Tibial artery (tissue), 4 donors: ENCODE results near the gene ANGEL1.

Source experiments
- DNase-seq, 2 donors: peaks; one replicate each; pipeline ENCODE4 v3.0.0-alpha.2; 2019
- H3K27ac ChIP-seq, 2 donors: fragments of 200-600 bp; sonication (generic) in 1 of 2; 1 replicate in 1 of 2; 2 replicates in 1 of 2; pipeline ENCODE4 v1.5.1; 2018 to 2019; ENCODE audit warnings: mild to moderate bottlenecking in 1 of 2
- H3K27me3 ChIP-seq, 2 donors: fragments of 200-600 bp; sonication (generic) in 1 of 2; one replicate each; pipeline versions ENCODE4 v1.5.1 to v1.6.0; 2016 to 2019
- H3K36me3 ChIP-seq, 3 donors: fragments of 200-600 bp; sonication (generic) in 2 of 3; one replicate each; pipeline ENCODE4 v1.5.1; 2016 to 2019; ENCODE audit warnings: mild to moderate bottlenecking in 2 of 3
- H3K4me1 ChIP-seq, 4 donors: fragments of 200-600 bp; sonication (generic) in 2 of 4; 1 replicate in 3 of 4; 2 replicates in 1 of 4; pipeline ENCODE4 v1.5.1; 2016 to 2019
- H3K4me3 ChIP-seq, 2 donors: fragments of 200-600 bp; sonication (generic) in 1 of 2; 1 replicate in 1 of 2; 2 replicates in 1 of 2; pipeline ENCODE4 v1.5.1; 2018 to 2019; ENCODE audit warnings: mild to moderate bottlenecking in 2 of 2
- H3K9me3 ChIP-seq, 3 donors: fragments of 200-600 bp; sonication (generic) in 1 of 3; one replicate each; pipeline ENCODE4 v1.5.1; 2016 to 2019
- CTCF ChIP-seq, 2 experiments: fragments of 200-600 bp in 1 of 2; fragments of 450-650 bp in 1 of 2; IDR thresholded peaks; one replicate each; pipeline ENCODE4 v1.5.1; 2017 to 2019; ENCODE audit warnings: antibody characterized with exemption in 2 of 2, mild to moderate bottlenecking in 1 of 2, moderate library complexity in 1 of 2
- intact Hi-C: fragments of 100-400 bp; cut with DNase I; formaldehyde crosslinking; loops from one replicate; pipeline ENCODE4 v1.15.0; 2023; ENCODE audit warnings: low total_unique reads

ANGEL1 gene

GRCh38 chr14:76786601-76787000, 26.1 kb downstream of the ANGEL1 start:
- no peak overlapping the region for H3K27ac ChIP-seq
- no peak for DNase-seq
- no peaks in the 10 kb centered on the region for H3K9me3 ChIP-seq
- H3K36me3 ChIP-seq: peaks cover 22 to 66% (median 44%) of the 10 kb centered on the region in 3 donors
- H3K27me3 ChIP-seq: no peaks in the 10 kb centered on the region
- peaks cover 0 to 40% (median 19%) of the 10 kb centered on the region in 4 donors for H3K4me1 ChIP-seq
- no peak for TF ChIP-seq CTCF (IDR thresholded peaks at IDR 0.05)
- intact Hi-C loops: no loop called here
- H3K4me3 ChIP-seq: no peak overlapping the region

GRCh38 chr14:76784881-76785280, 27.8 kb downstream of the ANGEL1 start:
- Histone ChIP-seq H3K27ac (peak overlapping the region; percentile 52 to 72), H3K36me3 (peaks cover 14 to 57% (median 27%) of the 10 kb centered on the region in 3 donors), H3K9me3 (no peaks in the 10 kb centered on the region), H3K27me3 (no peaks in the 10 kb centered on the region), H3K4me1 (peaks cover 0 to 57% (median 34%) of the 10 kb centered on the region in 4 donors), H3K4me3 (no peak overlapping the region)
- peak; percentile 92 to 93 for TF ChIP-seq CTCF (IDR thresholded peaks at IDR 0.05)
- intact Hi-C loops: loop anchor here (2.0 kb wide), 2 partner anchors 24 to 74 kb away; partner anchors contain the start of gene VASH1
- DNase-seq: peak; percentile 88 to 93

- H3K27ac ChIP-seq: peak overlapping the region; percentile 52 to 72
- DNase-seq: no peak
- peaks cover 9 to 57% (median 30%) of the 10 kb centered on the region in 3 donors for H3K36me3 ChIP-seq
- H3K4me1 ChIP-seq: peaks cover 0 to 57% (median 36%) of the 10 kb centered on the region in 4 donors
- TF ChIP-seq CTCF (IDR thresholded peaks at IDR 0.05): no peak
- intact Hi-C loops: loop anchor here (2.0 kb wide), 2 partner anchors 24 to 74 kb away; partner anchors contain the start of gene VASH1
- no peaks in the 10 kb centered on the region for H3K27me3 ChIP-seq
- no peak overlapping the region for H3K4me3 ChIP-seq
- H3K9me3 ChIP-seq: no peaks in the 10 kb centered on the region
These were observed 28.3 kb downstream of the ANGEL1 start for GRCh38 chr14:76784266-76784874.

GRCh38 chr14:76782885-76783566, 29.7 kb downstream of the ANGEL1 start:
- TF ChIP-seq CTCF (IDR thresholded peaks at IDR 0.05): no peak
- Histone ChIP-seq H3K27me3 (no peaks in the 10 kb centered on the region), H3K4me3 (no peak overlapping the region), H3K27ac (peak overlapping the region; percentile 52 to 72), H3K36me3 (peaks cover 0 to 55% (median 30%) of the 10 kb centered on the region in 3 donors), H3K4me1 (peaks cover 0 to 57% (median 36%) of the 10 kb centered on the region in 4 donors), H3K9me3 (no peaks in the 10 kb centered on the region)
- no peak for DNase-seq
- intact Hi-C loops: no loop called here

- Histone ChIP-seq H3K4me3 (no peak overlapping the region), H3K4me1 (peaks cover 0 to 57% (median 36%) of the 10 kb centered on the region in 4 donors), H3K27ac (peak overlapping the region; percentile 52 to 72), H3K9me3 (no peaks in the 10 kb centered on the region), H3K36me3 (peaks cover 0 to 55% (median 30%) of the 10 kb centered on the region in 3 donors), H3K27me3 (no peaks in the 10 kb centered on the region)
- no peak for TF ChIP-seq CTCF (IDR thresholded peaks at IDR 0.05)
- intact Hi-C loops: no loop called here
- DNase-seq: no peak
These were observed 30.4 kb downstream of the ANGEL1 start for GRCh38 chr14:76782115-76782884.
